Thyroid gland (tissue), 4 donors: Measurements from ENCODE around the gene PIGU.
"Not testable (repeated sequence)": the region's sequence is repeated elsewhere in the genome, so short reads cannot be mapped to it uniquely, and the experiment has no call there.

ENCODE experiments used
- POLR2A ChIP-seq, 2 donors: fragments of 450-650 bp; IDR thresholded peaks; one replicate each; pipeline ENCODE4 v1.6.1; 2017; ENCODE audit warnings: antibody characterized with exemption in 2 of 2, mild to moderate bottlenecking in 2 of 2, moderate library complexity in 1 of 2
- TF ChIP-seq, protein P1 (sequence below), 6 experiments: fragments of 200-600 bp in 3 of 6; fragments of 450-650 bp in 3 of 6; sonication (generic) in 3 of 6; IDR thresholded peaks; one replicate each; pipeline ENCODE4 v1.5.1; 2016 to 2019; ENCODE audit warnings: antibody characterized with exemption in 6 of 6, mild to moderate bottlenecking in 2 of 6, inconsistent platforms in 1 of 6, moderate library complexity in 1 of 6

DNA sequence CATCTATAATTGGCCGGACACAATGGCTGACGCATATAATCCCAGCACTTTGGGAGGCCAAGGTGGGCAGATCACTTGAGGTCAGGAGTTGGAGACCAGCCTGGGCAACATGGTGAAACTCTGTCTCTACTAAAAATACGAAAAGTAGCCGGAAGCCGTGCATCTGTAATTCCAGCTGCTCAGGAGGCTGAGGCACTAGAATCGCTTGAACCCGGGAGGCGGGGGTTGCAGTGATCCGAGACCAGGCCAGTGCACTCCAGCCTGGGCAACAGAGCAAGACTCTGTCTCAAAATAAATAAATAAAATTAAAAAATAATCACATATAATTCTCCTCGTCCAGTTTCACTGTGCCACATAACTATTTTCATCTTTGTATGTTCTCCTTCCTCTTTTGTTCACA lies 157.1 kb downstream of the PIGU start:
- TF ChIP-seq, protein P1, sequence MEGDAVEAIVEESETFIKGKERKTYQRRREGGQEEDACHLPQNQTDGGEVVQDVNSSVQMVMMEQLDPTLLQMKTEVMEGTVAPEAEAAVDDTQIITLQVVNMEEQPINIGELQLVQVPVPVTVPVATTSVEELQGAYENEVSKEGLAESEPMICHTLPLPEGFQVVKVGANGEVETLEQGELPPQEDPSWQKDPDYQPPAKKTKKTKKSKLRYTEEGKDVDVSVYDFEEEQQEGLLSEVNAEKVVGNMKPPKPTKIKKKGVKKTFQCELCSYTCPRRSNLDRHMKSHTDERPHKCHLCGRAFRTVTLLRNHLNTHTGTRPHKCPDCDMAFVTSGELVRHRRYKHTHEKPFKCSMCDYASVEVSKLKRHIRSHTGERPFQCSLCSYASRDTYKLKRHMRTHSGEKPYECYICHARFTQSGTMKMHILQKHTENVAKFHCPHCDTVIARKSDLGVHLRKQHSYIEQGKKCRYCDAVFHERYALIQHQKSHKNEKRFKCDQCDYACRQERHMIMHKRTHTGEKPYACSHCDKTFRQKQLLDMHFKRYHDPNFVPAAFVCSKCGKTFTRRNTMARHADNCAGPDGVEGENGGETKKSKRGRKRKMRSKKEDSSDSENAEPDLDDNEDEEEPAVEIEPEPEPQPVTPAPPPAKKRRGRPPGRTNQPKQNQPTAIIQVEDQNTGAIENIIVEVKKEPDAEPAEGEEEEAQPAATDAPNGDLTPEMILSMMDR (IDR thresholded peaks at IDR 0.05), result not testable (repeated sequence)
- TF ChIP-seq POLR2A (IDR thresholded peaks at IDR 0.05), result not testable (repeated sequence)
